ENCODE measurements around the gene GRSF1. TPM values are rescaled to one million over a fixed set of nuclear protein-coding genes. Genes with fewer than 3 reads are reported as not detected.
"Not testable (repeated sequence)": the region's sequence is repeated elsewhere in the genome, so short reads cannot be mapped to it uniquely, and the experiment has no call there.

GRSF1 gene
- total and polyA plus RNA-seq, 11 donors: 37.6 to 114 (median 86.8) TPM

DNA sequence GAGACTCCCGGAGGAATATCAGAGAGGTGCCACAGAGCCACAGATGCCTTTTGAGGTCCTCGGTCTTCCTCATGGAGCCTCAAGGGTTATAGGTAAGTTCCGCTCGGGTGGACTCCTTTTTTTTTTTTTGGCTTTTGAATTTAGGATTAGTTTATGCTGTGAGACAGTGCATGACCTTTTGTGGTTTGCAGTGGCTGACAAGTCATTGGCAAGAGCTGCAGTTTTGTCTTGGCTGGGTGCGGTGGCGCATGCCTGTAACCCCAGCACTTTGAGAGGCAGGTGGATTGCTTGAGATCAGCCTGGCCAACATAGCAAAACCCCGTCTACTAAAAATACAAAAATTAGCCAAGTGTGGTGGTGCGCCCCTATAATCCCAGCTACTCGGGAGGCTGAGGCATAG, 4.5 kb upstream of the GRSF1 start:
- H3K9me3 ChIP-seq: no peaks in the 10 kb centered on the region
- WGBS, 4 donors: 83 to 92% (median 86%) methylated on average over 9 of the region's 9 CpGs
- H3K36me3 ChIP-seq: no peaks in the 10 kb centered on the region
- no peak overlapping the region for H3K4me3 ChIP-seq
- no peak overlapping the region for H3K27ac ChIP-seq
- TF ChIP-seq, protein P1, sequence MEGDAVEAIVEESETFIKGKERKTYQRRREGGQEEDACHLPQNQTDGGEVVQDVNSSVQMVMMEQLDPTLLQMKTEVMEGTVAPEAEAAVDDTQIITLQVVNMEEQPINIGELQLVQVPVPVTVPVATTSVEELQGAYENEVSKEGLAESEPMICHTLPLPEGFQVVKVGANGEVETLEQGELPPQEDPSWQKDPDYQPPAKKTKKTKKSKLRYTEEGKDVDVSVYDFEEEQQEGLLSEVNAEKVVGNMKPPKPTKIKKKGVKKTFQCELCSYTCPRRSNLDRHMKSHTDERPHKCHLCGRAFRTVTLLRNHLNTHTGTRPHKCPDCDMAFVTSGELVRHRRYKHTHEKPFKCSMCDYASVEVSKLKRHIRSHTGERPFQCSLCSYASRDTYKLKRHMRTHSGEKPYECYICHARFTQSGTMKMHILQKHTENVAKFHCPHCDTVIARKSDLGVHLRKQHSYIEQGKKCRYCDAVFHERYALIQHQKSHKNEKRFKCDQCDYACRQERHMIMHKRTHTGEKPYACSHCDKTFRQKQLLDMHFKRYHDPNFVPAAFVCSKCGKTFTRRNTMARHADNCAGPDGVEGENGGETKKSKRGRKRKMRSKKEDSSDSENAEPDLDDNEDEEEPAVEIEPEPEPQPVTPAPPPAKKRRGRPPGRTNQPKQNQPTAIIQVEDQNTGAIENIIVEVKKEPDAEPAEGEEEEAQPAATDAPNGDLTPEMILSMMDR (IDR thresholded peaks at IDR 0.05): no peak
- TF ChIP-seq POLR2A (IDR thresholded peaks at IDR 0.05): no peak
- ATAC-seq (no peak), DNase-seq (peak in 1 of 5 donors; percentile 36)
- no peaks in the 10 kb centered on the region for H3K4me1 ChIP-seq
- intact Hi-C loops (cut with DNase I): loop anchor here in 5 of 10 donors (5.0 to 10.0 kb wide), 6 partner anchors 51 to 151 kb away; partner anchors contain the start of genes DCK (in 2 of the 5) and MOB1B (in 1 of the 5)
- H3K27me3 ChIP-seq: no peaks in the 10 kb centered on the region

DNA sequence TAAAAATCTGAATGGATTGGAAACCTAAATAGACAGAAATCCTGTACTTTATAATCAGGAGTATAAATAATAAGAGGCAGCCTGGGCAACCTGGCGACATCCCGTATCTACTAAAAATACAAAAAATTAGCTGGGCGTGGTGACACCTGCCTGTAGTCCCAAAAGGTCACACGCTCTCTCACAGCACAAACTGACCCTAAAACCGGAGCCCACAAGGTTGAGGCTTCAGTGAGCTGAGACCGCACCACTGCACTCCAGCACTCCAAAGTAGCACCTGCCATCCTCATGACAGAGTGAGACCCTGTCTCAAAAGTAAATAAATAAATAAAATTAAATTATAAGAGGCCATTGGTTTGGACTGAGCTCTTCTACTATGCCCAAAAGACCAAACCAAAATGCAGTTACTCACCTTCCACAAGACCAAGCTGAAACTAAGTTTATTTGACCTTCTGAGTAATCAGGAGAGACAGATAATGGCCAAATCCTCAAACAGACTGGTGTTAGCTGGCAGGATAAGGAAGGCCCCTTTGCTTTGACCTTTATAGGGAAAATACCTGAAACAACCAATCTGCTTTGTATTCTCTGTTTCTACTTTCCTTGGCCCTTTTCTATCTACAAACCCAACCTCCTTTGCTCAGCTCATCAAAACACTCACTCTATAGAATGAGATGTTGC, 3.2 kb upstream of the GRSF1 start:
- Histone ChIP-seq H3K9me3 (no peaks in the 10 kb centered on the region), H3K27me3 (no peaks in the 10 kb centered on the region), H3K27ac (no peak overlapping the region), H3K36me3 (no peaks in the 10 kb centered on the region), H3K4me1 (peaks cover 0 to 7% (median 2%) of the 10 kb centered on the region in 12 donors), H3K4me3 (no peak overlapping the region)
- no peak for ATAC-seq
- intact Hi-C loops (cut with DNase I): loop anchor here in 5 of 10 donors (5.0 to 10.0 kb wide), 6 partner anchors 52 to 152 kb away; partner anchors contain the start of genes DCK (in 2 of the 5) and MOB1B (in 1 of the 5)
- 91 to 95% (median 93%) methylated on average over 6 of the region's 6 CpGs for WGBS, 4 donors
- TF ChIP-seq, protein P1 (IDR thresholded peaks at IDR 0.05): no peak
- TF ChIP-seq POLR2A (IDR thresholded peaks at IDR 0.05): no peak
- no peak for DNase-seq

DNA sequence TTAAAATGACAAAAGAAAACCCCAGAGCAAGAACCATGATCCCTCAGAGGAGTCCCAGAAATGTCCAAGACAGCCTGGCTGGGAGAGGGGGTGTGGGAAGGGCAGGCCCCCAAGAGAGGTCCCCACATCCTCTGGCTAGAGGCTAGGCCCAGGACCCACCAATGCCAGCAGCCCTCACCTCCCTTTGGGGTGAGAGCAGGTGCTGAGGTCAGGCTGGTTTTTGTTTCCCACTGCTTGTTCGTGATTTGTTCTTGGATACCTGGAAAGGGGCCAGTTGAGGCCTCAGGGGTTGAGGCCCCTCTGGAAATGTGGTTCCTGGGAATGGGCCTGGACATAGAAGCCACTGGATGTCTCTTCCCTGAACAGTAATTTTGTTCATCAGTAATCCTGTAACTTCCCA, 2.3 kb upstream of the GRSF1 start:
- Histone ChIP-seq H3K9me3 (no peaks in the 10 kb centered on the region), H3K4me1 (peaks cover 0 to 16% (median 8%) of the 10 kb centered on the region in 12 donors), H3K27me3 (no peaks in the 10 kb centered on the region), H3K27ac (no peak overlapping the region), H3K4me3 (no peak overlapping the region), H3K36me3 (no peaks in the 10 kb centered on the region)
- ATAC-seq: no peak
- TF ChIP-seq, protein P1 (IDR thresholded peaks at IDR 0.05): no peak
- no peak for TF ChIP-seq POLR2A (IDR thresholded peaks at IDR 0.05)
- no peak for DNase-seq
- 14 to 40% (median 24%) methylated on average over 1 of the region's 1 CpG for WGBS, 4 donors
- intact Hi-C loops (cut with DNase I): loop anchor here in 5 of 10 donors (5.0 to 10.0 kb wide), 6 partner anchors 53 to 153 kb away; partner anchors contain the start of genes DCK (in 2 of the 5) and MOB1B (in 1 of the 5)

DNA sequence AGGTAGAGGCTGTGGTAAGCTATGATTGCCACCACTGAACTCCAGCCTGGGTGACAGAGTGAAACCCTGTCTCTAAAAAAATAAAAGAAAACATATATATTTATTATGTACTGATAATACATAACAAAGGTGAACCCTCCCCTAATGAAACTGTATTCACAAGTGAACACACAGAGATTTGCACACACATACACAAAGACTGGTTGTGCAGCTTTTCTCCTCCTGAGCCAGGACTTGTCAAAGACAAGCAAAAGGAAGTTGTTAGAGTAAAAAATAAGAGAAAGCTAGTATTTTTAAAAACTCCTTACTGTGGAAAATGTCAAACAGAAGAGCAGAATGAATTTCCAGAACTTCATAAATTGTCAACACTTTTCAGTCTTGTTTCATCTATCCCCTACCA, 1.5 kb upstream of the GRSF1 start:
- peaks cover 0 to 23% (median 15%) of the 10 kb centered on the region in 12 donors for H3K4me1 ChIP-seq
- ATAC-seq (no peak), DNase-seq (no peak)
- no peaks in the 10 kb centered on the region for H3K9me3 ChIP-seq
- no peaks in the 10 kb centered on the region for H3K36me3 ChIP-seq
- H3K27me3 ChIP-seq: no peaks in the 10 kb centered on the region
- H3K4me3 ChIP-seq: no peak overlapping the region
- no peak overlapping the region for H3K27ac ChIP-seq
- intact Hi-C loops (cut with DNase I): loop anchor here in 5 of 10 donors (5.0 to 10.0 kb wide), 6 partner anchors 54 to 154 kb away; partner anchors contain the start of genes DCK (in 2 of the 5) and MOB1B (in 1 of the 5)
- TF ChIP-seq, protein P1 (IDR thresholded peaks at IDR 0.05): no peak
- no peak for TF ChIP-seq POLR2A (IDR thresholded peaks at IDR 0.05)

DNA sequence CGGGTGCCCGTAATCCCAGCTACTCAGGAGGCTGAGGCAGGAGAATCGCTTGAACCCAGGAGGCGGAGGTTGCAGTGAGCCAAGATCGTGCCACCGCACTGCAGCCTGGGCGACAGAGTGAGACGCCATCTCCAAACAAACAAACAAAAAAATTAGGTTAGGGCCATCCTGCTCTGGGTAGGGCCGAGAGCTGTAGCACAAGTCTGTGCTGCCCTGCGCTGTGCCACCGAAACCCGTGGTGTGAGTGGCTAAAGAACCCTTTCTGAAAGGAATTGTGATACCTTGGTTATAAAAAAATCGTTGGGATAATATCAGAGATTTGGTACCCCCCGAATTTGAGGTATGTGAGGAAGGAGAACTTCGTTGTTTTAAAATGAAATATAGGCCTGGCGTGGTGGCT, 941 bp upstream of the GRSF1 start:
- Histone ChIP-seq H3K4me1 (peaks cover 0 to 29% (median 19%) of the 10 kb centered on the region in 12 donors), H3K27ac (peak overlapping the region in 1 of 12 donors; percentile 96)
- ATAC-seq, H3K36me3 ChIP-seq, DNase-seq, H3K4me3 ChIP-seq, H3K9me3 ChIP-seq, H3K27me3 ChIP-seq: not testable (repeated sequence)
- intact Hi-C loops (cut with DNase I): loop anchor here in 5 of 10 donors (5.0 to 10.0 kb wide), 6 partner anchors 54 to 154 kb away; partner anchors contain the start of genes DCK (in 2 of the 5) and MOB1B (in 1 of the 5)
- 93 to 95% (median 95%) methylated on average over 16 of the region's 16 CpGs for WGBS, 4 donors

DNA sequence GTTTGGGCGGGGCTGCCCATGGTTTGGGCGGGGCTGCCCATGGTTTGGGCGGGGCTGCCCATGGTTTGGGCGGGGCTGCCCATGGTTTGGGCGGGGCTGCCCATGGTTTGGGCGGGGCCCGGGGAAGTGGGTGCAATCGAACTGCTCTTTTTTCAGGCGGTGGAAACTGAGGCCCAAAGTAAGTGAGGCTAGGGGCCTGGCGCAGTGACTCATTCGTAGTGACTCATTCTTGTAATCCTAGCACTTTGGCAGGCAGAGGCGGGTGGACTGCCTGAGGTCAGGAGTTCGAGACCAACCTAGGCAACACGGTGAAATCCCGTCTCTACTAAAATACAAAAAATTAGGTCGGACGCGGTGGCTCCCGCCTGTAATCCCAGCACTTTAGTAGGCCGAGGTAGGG, 447 bp upstream of the GRSF1 start:
- intact Hi-C loops (cut with DNase I): loop anchor here in 5 of 10 donors (5.0 to 10.0 kb wide), 6 partner anchors 55 to 155 kb away; partner anchors contain the start of genes DCK (in 2 of the 5) and MOB1B (in 1 of the 5)
- ATAC-seq (peak in 3 of 4 donors; percentile 1 to 5 (median 3)), DNase-seq (peak; percentile 32 to 70 (median 68))
- peak overlapping the region in 6 of 12 donors; percentile 13 to 99 (median 66) for H3K27ac ChIP-seq
- WGBS, 4 donors: 60 to 88% (median 71%) methylated on average over 11 to 18 of the region's 20 CpGs
- peaks cover 0 to 31% (median 19%) of the 10 kb centered on the region in 12 donors for H3K4me1 ChIP-seq
- H3K4me3 ChIP-seq: peak overlapping the region in 5 of 12 donors; percentile 13 to 100 (median 92)
- not testable (repeated sequence) for H3K9me3 ChIP-seq, H3K27me3 ChIP-seq
- H3K36me3 ChIP-seq: peaks cover 0 to 10% (median 6%) of the 10 kb centered on the region in 9 donors
